Caco-2 (cell line): ENCODE results near the gene SMARCD1. TPM values are rescaled to one million over a fixed set of nuclear protein-coding genes. Genes with fewer than 3 reads are reported as not detected.

Source experiments
- BruUV-seq: library from RNA; stranded (reverse); fragments of 400-500 nt; replicated peaks from 2 replicates; lab custom pipeline; 2021; lab: Mats Ljungman, UMichigan
- CTCF ChIA-PET: fragments of 300-600 bp; sonication (Branson Sonifier 250); formaldehyde crosslinking; loops from one replicate; lab custom pipeline; 2022; ENCODE audit warnings: antibody characterized with exemption; lab: Charles Lee
- POLR2A ChIA-PET: fragments of 300-600 bp; sonication (Branson Sonifier 250); formaldehyde crosslinking; loops from one replicate; lab custom pipeline; 2022; ENCODE audit warnings: antibody characterized with exemption; lab: Charles Lee
- DNase-seq, 2 experiments: peaks; one replicate each; pipeline versions ENCODE4 v3.0.0 to v3.0.0-alpha.2; 2020 to 2022
- H3K27me3 ChIP-seq: replicated peaks from 2 replicates; pipeline ENCODE4 v1.6.0; 2011; ENCODE audit warnings: low read length; ENCODE audit not compliant: control insufficient read depth, insufficient read depth
- H3K36me3 ChIP-seq: 2 replicates; pipeline ENCODE4 v1.5.1; 2011; ENCODE audit warnings: low read length; ENCODE audit not compliant: control insufficient read depth, insufficient read depth
- H3K4me1 ChIP-seq: fragments of 250-450 bp; sonication (Bioruptor Pico); 2 replicates; pipeline ENCODE4 v1.5.1; 2020; ENCODE audit warnings: mild to moderate bottlenecking
- H3K4me3 ChIP-seq: 2 replicates; pipeline ENCODE4 v1.5.1; 2011; ENCODE audit warnings: low read depth, mild to moderate bottlenecking, control low read depth, low read length
- H3K9me3 ChIP-seq: fragments of 250-450 bp; sonication (Bioruptor Pico); 2 replicates; pipeline ENCODE4 v1.5.1; 2020; ENCODE audit warnings: mild to moderate bottlenecking, moderate library complexity
- H3K27ac Mint-ChIP-seq: one replicate; pipeline ENCODE4 v1.8.0; 2022; ENCODE audit warnings: mixed read lengths; ENCODE audit not compliant: unreplicated experiment
- H3K27me3 Mint-ChIP-seq: one replicate; pipeline ENCODE4 v1.8.0; 2022; ENCODE audit warnings: mixed read lengths; ENCODE audit not compliant: insufficient read depth, unreplicated experiment
- H3K36me3 Mint-ChIP-seq: one replicate; pipeline ENCODE4 v1.8.0; 2022; ENCODE audit warnings: mild to moderate bottlenecking, mixed read lengths; ENCODE audit not compliant: insufficient read depth, unreplicated experiment
- H3K4me1 Mint-ChIP-seq: one replicate; pipeline ENCODE4 v1.8.0; 2022; ENCODE audit warnings: low read depth, mixed read lengths; ENCODE audit not compliant: unreplicated experiment
- H3K4me3 Mint-ChIP-seq: one replicate; pipeline ENCODE4 v1.8.0; 2022; ENCODE audit warnings: mild to moderate bottlenecking, moderate library complexity, mixed read lengths; ENCODE audit not compliant: unreplicated experiment
- H3K9me3 Mint-ChIP-seq: one replicate; pipeline ENCODE4 v1.8.0; 2022; ENCODE audit warnings: mixed read lengths; ENCODE audit not compliant: unreplicated experiment
- CTCF ChIP-seq, 2 experiments: fragments of 200-600 bp in 1 of 2; IDR thresholded peaks; 1 replicate in 1 of 2; 2 replicates in 1 of 2; pipeline versions ENCODE4 v1.5.1 to v1.8.0; 2011 to 2022; ENCODE audit warnings: antibody characterized with exemption in 1 of 2, control low read depth in 1 of 2, inconsistent platforms in 1 of 2, low read depth in 1 of 2, low read length in 1 of 2, mild to moderate bottlenecking in 1 of 2, moderate library complexity in 1 of 2; ENCODE audit not compliant: insufficient read depth in 1 of 2, severe bottlenecking in 1 of 2, unreplicated experiment in 1 of 2
- intact Hi-C: fragments of 100-400 bp; cut with micrococcal nuclease; formaldehyde crosslinking; loops from one replicate; pipeline ENCODE4 v1.10.0; 2022; ENCODE audit not compliant: unreplicated experiment
- total RNA-seq: library from RNA; stranded (reverse); gene quantifications from 2 replicates; pipeline ENCODE4 v1.2.3, GENCODE V29; 2022

Gene SMARCD1
- total RNA-seq, 1 experiment from 2014 or later: 158 TPM

GRCh38 chr12:50102646-50103309 lies 17.6 kb downstream of the SMARCD1 start:
- no TSS peak for BruUV-seq

GRCh38 chr12:50103351-50103750 lies 18.2 kb downstream of the SMARCD1 start:
- H3K9me3 Mint-ChIP-seq: no peaks in the 10 kb centered on the region
- BruUV-seq: no TSS peak

More at GRCh38 chr12:50102646-50103309, 17.6 kb downstream of the SMARCD1 start:
- CTCF ChIA-PET: interaction anchor here (0.6 to 3.4 kb wide), 9 partner anchors 8 to 135 kb away, joined by 3 to 53 read pairs (median 4); partner anchors contain the start of genes CERS5, COX14 and SMARCD1
- H3K4me1 ChIP-seq: peaks cover 30% of the 10 kb centered on the region
- no peaks in the 10 kb centered on the region for H3K27me3 ChIP-seq
- Mint-ChIP-seq H3K27ac (no peak overlapping the region), H3K36me3 (peaks cover 46% of the 10 kb centered on the region), H3K9me3 (no peaks in the 10 kb centered on the region), H3K4me3 (no peak overlapping the region), H3K27me3 (no peaks in the 10 kb centered on the region), H3K4me1 (peaks cover 19% of the 10 kb centered on the region)
- H3K4me3 ChIP-seq: no peak overlapping the region
- H3K36me3 ChIP-seq: peaks cover 8% of the 10 kb centered on the region; the same call in 1 of the 2 replicates
- intact Hi-C loops: no loop called here
- no peaks in the 10 kb centered on the region for H3K9me3 ChIP-seq
- no peak for DNase-seq
- TF ChIP-seq CTCF (IDR thresholded peaks at IDR 0.05; ENCODE audit: insufficient read depth in 1 of 2, low read depth in 1 of 2, low read length in 1 of 2, severe bottlenecking in 1 of 2, unreplicated experiment in 1 of 2): no peak
- POLR2A ChIA-PET: interaction anchor here (0.6 to 1.7 kb wide), 2 partner anchors 10 to 28 kb away, joined by 7 to 8 read pairs; partner anchors contain the start of gene COX14

More at GRCh38 chr12:50103351-50103750, 18.2 kb downstream of the SMARCD1 start:
- H3K9me3 ChIP-seq: no peaks in the 10 kb centered on the region
- no peaks in the 10 kb centered on the region for H3K27me3 ChIP-seq
- peaks cover 19% of the 10 kb centered on the region for H3K4me1 Mint-ChIP-seq
- no peak overlapping the region for H3K4me3 ChIP-seq
- H3K36me3 ChIP-seq: peaks cover 8% of the 10 kb centered on the region; the same call in 1 of the 2 replicates
- intact Hi-C loops: no loop called here
- no peaks in the 10 kb centered on the region for H3K27me3 Mint-ChIP-seq
- H3K4me1 ChIP-seq: peaks cover 30% of the 10 kb centered on the region
- no peak for DNase-seq
- CTCF ChIA-PET: interaction anchor here (0.6 to 1.4 kb wide), 6 partner anchors 9 to 136 kb away, joined by 3 to 11 read pairs (median 4); partner anchors contain the start of gene COX14
- TF ChIP-seq CTCF (IDR thresholded peaks at IDR 0.05; ENCODE audit: insufficient read depth in 1 of 2, low read depth in 1 of 2, low read length in 1 of 2, severe bottlenecking in 1 of 2, unreplicated experiment in 1 of 2): no peak
- peaks cover 40% of the 10 kb centered on the region for H3K36me3 Mint-ChIP-seq
- H3K27ac Mint-ChIP-seq: no peak overlapping the region
- POLR2A ChIA-PET: interaction anchor here (0.6 kb wide), 1 partner anchor 28 kb away, joined by 7 read pairs; no protein-coding TSS in a partner anchor
- H3K4me3 Mint-ChIP-seq: no peak overlapping the region
